Uterus (tissue), 4 donors: ENCODE measurements around the gene RXYLT1. TPM values are rescaled to one million over a fixed set of nuclear protein-coding genes. Genes with fewer than 3 reads are reported as not detected.

Experiments used
- DNase-seq, 2 donors: peaks; one replicate each; pipeline ENCODE4 v3.0.0-alpha.2; 2019 to 2020
- H3K27ac ChIP-seq, 2 donors: fragments of 200-600 bp; sonication (generic); 1 replicate in 1 of 2; 2 replicates in 1 of 2; pipeline ENCODE4 v1.5.1; 2016 to 2018
- H3K27me3 ChIP-seq, 2 donors: fragments of 200-600 bp; sonication (generic); one replicate each; pipeline ENCODE4 v1.5.1; 2018 to 2019; ENCODE audit warnings: control low read depth in 1 of 2
- H3K36me3 ChIP-seq, 2 donors: fragments of 200-600 bp; sonication (generic); one replicate each; pipeline ENCODE4 v1.5.1; 2019; ENCODE audit warnings: control low read depth in 1 of 2
- H3K4me1 ChIP-seq, 2 donors: fragments of 200-600 bp; sonication (generic); one replicate each; pipeline ENCODE4 v1.5.1; 2018 to 2019; ENCODE audit warnings: control low read depth in 1 of 2
- H3K4me3 ChIP-seq, 2 donors: fragments of 200-600 bp; sonication (generic); 1 replicate in 1 of 2; 2 replicates in 1 of 2; pipeline ENCODE4 v1.5.1; 2018 to 2019; ENCODE audit warnings: mild to moderate bottlenecking in 1 of 2
- H3K9me3 ChIP-seq, 2 donors: fragments of 200-600 bp; sonication (generic); one replicate each; pipeline ENCODE4 v1.5.1; 2019; ENCODE audit warnings: control low read depth in 1 of 2
- POLR2A ChIP-seq, 2 donors: fragments of 450-650 bp; IDR thresholded peaks; one replicate each; pipeline ENCODE4 v1.6.1; 2016; ENCODE audit warnings: antibody characterized with exemption in 2 of 2, mild to moderate bottlenecking in 1 of 2, moderate library complexity in 1 of 2
- intact Hi-C: fragments of 100-400 bp; cut with DNase I; formaldehyde crosslinking; loops from one replicate; pipeline ENCODE4 v1.15.1; 2023; ENCODE audit warnings: low total_unique reads
- small RNA-seq: library from RNA; depleted of rRNA; stranded (forward); fragments of <200 nt; gene quantifications from one replicate; pipeline ENCODE3, GENCODE V24; 2016
- total RNA-seq, 4 donors: library from RNA; depleted of rRNA in 3 of 4; stranded (reverse); fragments of >200 nt in 3 of 4; gene quantifications; one replicate each; pipeline versions ENCODE4 v1.1.0 to v1.2.4, GENCODE V29; 2014 to 2023
- TF ChIP-seq, protein P1 (sequence below), 4 experiments: fragments of 200-600 bp in 2 of 4; fragments of 450-650 bp in 2 of 4; sonication (generic) in 2 of 4; IDR thresholded peaks; one replicate each; pipeline ENCODE4 v1.5.1; 2016 to 2019; ENCODE audit warnings: antibody characterized with exemption in 4 of 4, mild to moderate bottlenecking in 2 of 4, moderate library complexity in 1 of 4
- donor health status: DM: yes; HTN: yes; CAD: no.

The RXYLT1 gene
- total RNA-seq, 4 donors from 2014 or later = 2.0 to 24.2 (median 16.3) TPM

GRCh38 chr12:63855299-63855698, 75.6 kb downstream of the RXYLT1 start:
- Histone ChIP-seq H3K27ac (no peak overlapping the region), H3K4me3 (no peak overlapping the region), H3K27me3 (no peaks in the 10 kb centered on the region), H3K9me3 (no peaks in the 10 kb centered on the region), H3K36me3 (no peaks in the 10 kb centered on the region), H3K4me1 (no peaks in the 10 kb centered on the region)
- intact Hi-C loops = no loop called here
- DNase-seq = no peak
- TF ChIP-seq, protein P1, sequence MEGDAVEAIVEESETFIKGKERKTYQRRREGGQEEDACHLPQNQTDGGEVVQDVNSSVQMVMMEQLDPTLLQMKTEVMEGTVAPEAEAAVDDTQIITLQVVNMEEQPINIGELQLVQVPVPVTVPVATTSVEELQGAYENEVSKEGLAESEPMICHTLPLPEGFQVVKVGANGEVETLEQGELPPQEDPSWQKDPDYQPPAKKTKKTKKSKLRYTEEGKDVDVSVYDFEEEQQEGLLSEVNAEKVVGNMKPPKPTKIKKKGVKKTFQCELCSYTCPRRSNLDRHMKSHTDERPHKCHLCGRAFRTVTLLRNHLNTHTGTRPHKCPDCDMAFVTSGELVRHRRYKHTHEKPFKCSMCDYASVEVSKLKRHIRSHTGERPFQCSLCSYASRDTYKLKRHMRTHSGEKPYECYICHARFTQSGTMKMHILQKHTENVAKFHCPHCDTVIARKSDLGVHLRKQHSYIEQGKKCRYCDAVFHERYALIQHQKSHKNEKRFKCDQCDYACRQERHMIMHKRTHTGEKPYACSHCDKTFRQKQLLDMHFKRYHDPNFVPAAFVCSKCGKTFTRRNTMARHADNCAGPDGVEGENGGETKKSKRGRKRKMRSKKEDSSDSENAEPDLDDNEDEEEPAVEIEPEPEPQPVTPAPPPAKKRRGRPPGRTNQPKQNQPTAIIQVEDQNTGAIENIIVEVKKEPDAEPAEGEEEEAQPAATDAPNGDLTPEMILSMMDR (IDR thresholded peaks at IDR 0.05) = no peak
- no peak for TF ChIP-seq POLR2A (IDR thresholded peaks at IDR 0.05)

DNA sequence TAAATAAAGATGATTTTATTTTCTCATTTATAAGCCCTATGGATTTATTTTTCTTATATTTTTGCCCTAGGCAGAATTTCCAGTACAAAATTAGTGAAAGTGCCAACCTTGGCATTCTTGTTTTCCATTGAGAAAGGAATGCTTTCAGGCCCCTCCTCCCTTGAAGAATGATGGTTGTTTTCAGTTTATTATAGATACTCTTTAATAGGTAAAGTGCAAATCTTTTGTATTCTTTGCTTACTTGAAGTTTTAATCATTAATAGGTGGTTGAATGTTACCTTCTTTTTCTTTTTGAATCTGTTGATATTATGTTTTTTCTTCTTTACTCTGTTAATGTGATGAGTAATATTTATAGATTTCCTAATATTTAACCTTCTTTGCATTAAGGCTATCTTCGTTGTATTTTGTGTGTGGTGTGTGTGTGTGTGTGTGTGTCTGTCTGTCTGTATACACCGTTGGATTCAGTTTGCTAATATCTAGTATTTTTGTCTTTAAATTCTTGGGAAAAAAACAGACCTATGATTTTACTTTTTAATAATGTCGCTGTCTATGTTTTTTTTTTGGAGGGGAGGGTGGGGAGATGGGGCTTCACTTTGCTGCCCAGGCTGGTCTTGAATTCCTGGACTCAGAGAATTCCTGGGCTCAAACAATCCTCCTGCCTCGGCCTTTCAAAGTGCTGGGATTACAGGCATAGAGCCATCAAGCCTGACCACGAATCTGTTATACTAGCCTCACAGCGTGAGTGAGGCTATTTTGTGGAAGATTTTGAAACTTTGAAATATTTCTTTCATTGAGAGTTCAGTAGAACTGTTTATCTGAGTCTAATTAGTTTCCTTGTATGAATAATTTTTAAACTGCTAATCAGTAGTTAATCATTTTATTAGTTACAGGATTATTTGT, 78.3 kb downstream of the RXYLT1 start:
- no peaks in the 10 kb centered on the region for H3K36me3 ChIP-seq
- no peak overlapping the region for H3K4me3 ChIP-seq
- H3K4me1 ChIP-seq = no peaks in the 10 kb centered on the region
- TF ChIP-seq POLR2A (IDR thresholded peaks at IDR 0.05) = no peak
- TF ChIP-seq, protein P1 (IDR thresholded peaks at IDR 0.05) = no peak
- H3K27me3 ChIP-seq = no peaks in the 10 kb centered on the region
- DNase-seq = no peak
- H3K9me3 ChIP-seq = no peaks in the 10 kb centered on the region
- intact Hi-C loops = no loop called here
- H3K27ac ChIP-seq = no peak overlapping the region

Small RNAs within 50 kb of the gene (small RNA-seq; reads per million reads assigned to genes)
- not detected for gene AC084357.1

Other genes with a start within 250 kb of the RXYLT1 start
- gene DPY19L2, start 111.4 kb upstream of the RXYLT1 start, total RNA-seq = 10 to 100 TPM in 3 of 4 donors, 1 to 10 TPM in 1; 7.9 to 79.7 (median 29.7) TPM
- 10 to 100 TPM in 3 of 4 donors, 1 to 10 TPM in 1; 10.0 to 23.0 (median 14.8) TPM for gene SRGAP1, start 64.8 kb downstream of the RXYLT1 start, total RNA-seq